Activated naive CD8-positive, alpha-beta T cell (primary cell): Measurements from ENCODE around the gene TYW1B.
"Not testable (repeated sequence)": the region's sequence is repeated elsewhere in the genome, so short reads cannot be mapped to it uniquely, and the experiment has no call there.

Source experiments
- H3K27ac Mint-ChIP-seq: one replicate; pipeline ENCODE4 v1.8.0; 2021; ENCODE audit warnings: mixed read lengths
- H3K27me3 Mint-ChIP-seq: one replicate; pipeline ENCODE4 v1.8.0; 2021; ENCODE audit warnings: mixed read lengths
- H3K36me3 Mint-ChIP-seq: one replicate; pipeline ENCODE4 v1.8.0; 2021; ENCODE audit warnings: mixed read lengths
- H3K4me1 Mint-ChIP-seq: one replicate; pipeline ENCODE4 v1.8.0; 2021; ENCODE audit warnings: low read depth, mixed read lengths
- H3K4me3 Mint-ChIP-seq: one replicate; pipeline ENCODE4 v1.8.0; 2021; ENCODE audit warnings: mild to moderate bottlenecking, mixed read lengths
- H3K9me3 Mint-ChIP-seq: one replicate; pipeline ENCODE4 v1.8.0; 2021; ENCODE audit warnings: low read depth, mixed read lengths

TYW1B gene

GRCh38 chr7:72748649-72749048 lies 79.4 kb downstream of the TYW1B start:
- peaks cover 39% of the 10 kb centered on the region for H3K36me3 Mint-ChIP-seq
- H3K4me3 Mint-ChIP-seq, H3K27me3 Mint-ChIP-seq, H3K4me1 Mint-ChIP-seq, H3K9me3 Mint-ChIP-seq, H3K27ac Mint-ChIP-seq: not testable (repeated sequence)

- H3K4me1 Mint-ChIP-seq, H3K27ac Mint-ChIP-seq, H3K27me3 Mint-ChIP-seq, H3K4me3 Mint-ChIP-seq: not testable (repeated sequence)
- Mint-ChIP-seq H3K9me3 (peaks cover 10% of the 10 kb centered on the region), H3K36me3 (peaks cover 44% of the 10 kb centered on the region)
Measured at GRCh38 chr7:72744244-72744926, 83.6 kb downstream of the TYW1B start.

GRCh38 chr7:72743801-72744200 lies 84.2 kb downstream of the TYW1B start:
- not testable (repeated sequence) for H3K27ac Mint-ChIP-seq, H3K4me1 Mint-ChIP-seq, H3K27me3 Mint-ChIP-seq, H3K4me3 Mint-ChIP-seq
- H3K9me3 Mint-ChIP-seq, result peaks cover 10% of the 10 kb centered on the region
- peaks cover 44% of the 10 kb centered on the region for H3K36me3 Mint-ChIP-seq

DNA sequence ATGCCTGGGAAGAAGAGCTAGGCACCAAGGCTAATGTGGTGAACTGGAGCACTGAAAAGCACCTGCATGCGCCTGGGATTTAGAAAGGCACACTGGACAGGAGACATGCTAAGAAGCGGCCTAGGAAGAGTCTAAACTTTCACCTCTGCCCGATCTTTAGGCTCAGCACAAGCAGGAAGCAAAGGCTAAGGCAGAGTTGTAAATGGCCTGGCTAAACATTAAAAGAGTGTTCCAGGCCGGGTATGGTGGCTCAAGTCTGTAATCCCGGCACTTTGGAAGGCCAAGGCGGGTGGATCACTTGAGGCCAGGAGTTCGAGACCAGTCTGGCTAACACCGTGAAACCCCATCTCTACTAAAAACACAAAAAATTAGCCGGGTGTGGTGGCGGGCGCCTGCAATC lies 88.3 kb downstream of the TYW1B start:
- Mint-ChIP-seq H3K36me3 (peaks cover 51% of the 10 kb centered on the region), H3K9me3 (peaks cover 17% of the 10 kb centered on the region)
- not testable (repeated sequence) for H3K4me1 Mint-ChIP-seq

DNA sequence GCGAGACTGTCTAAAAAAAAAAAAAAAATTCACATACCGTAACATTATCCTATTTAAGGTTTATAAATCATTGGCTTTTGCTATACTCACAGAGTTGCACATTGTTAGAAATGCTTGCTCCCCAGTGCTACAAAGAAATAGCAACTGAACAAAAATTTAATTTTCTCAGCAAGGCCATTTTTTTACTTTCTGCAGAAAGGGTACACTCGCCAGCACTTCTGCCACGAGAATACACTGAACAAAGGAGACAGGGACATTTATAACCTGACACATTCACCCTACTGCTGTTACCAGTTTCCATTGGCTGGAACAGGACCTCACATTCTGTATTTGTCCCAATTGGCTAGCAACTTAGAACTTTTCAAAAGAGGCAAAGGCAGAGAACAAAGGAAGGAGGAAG lies 92.1 kb downstream of the TYW1B start:
- Mint-ChIP-seq H3K36me3 (peaks cover 48% of the 10 kb centered on the region), H3K9me3 (peaks cover 26% of the 10 kb centered on the region)
- H3K27ac Mint-ChIP-seq, result not testable (repeated sequence)

More for the DNA sequence above, 88.3 kb downstream of the TYW1B start:
- H3K27ac Mint-ChIP-seq, H3K4me3 Mint-ChIP-seq, H3K27me3 Mint-ChIP-seq: not testable (repeated sequence)

GRCh38 chr7:72730815-72731214 lies 97.2 kb downstream of the TYW1B start:
- Mint-ChIP-seq H3K9me3 (peaks cover 24% of the 10 kb centered on the region), H3K36me3 (peaks cover 57% of the 10 kb centered on the region)
- not testable (repeated sequence) for H3K27ac Mint-ChIP-seq, H3K4me3 Mint-ChIP-seq, H3K27me3 Mint-ChIP-seq, H3K4me1 Mint-ChIP-seq

More for the DNA sequence above, 92.1 kb downstream of the TYW1B start:
- not testable (repeated sequence) for H3K4me1 Mint-ChIP-seq, H3K27me3 Mint-ChIP-seq, H3K4me3 Mint-ChIP-seq

GRCh38 chr7:72730384-72730783 lies 97.6 kb downstream of the TYW1B start:
- H3K4me1 Mint-ChIP-seq, H3K27me3 Mint-ChIP-seq, H3K4me3 Mint-ChIP-seq, H3K27ac Mint-ChIP-seq: not testable (repeated sequence)
- H3K36me3 Mint-ChIP-seq, result peaks cover 60% of the 10 kb centered on the region
- peaks cover 24% of the 10 kb centered on the region for H3K9me3 Mint-ChIP-seq

- H3K27ac Mint-ChIP-seq, H3K4me3 Mint-ChIP-seq: not testable (repeated sequence)
- H3K36me3 Mint-ChIP-seq, result peaks cover 53% of the 10 kb centered on the region
Measured at GRCh38 chr7:72729130-72729529, 98.9 kb downstream of the TYW1B start.

DNA sequence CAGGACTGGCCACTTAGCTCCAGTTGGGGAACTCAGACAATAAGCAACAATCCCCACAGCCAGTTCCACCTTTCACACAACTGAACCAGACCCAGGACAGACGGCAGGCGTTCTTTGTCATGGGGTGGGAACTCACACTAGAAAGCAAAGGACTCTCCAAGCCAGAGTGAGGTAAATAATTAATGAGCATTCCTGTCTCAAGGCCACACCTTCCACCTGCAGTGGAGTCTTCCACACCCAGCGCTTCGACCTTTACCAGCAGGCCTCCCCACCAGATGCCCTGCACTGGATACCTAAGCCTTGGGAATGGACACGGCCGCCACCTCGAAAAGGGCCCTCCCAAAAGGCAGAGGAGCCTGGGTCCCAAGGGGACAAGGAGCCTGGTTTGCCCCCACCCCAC lies 105.3 kb downstream of the TYW1B start:
- not testable (repeated sequence) for H3K9me3 Mint-ChIP-seq, H3K4me1 Mint-ChIP-seq, H3K27ac Mint-ChIP-seq, H3K27me3 Mint-ChIP-seq, H3K4me3 Mint-ChIP-seq
- peaks cover 26% of the 10 kb centered on the region for H3K36me3 Mint-ChIP-seq

More at GRCh38 chr7:72729130-72729529, 98.9 kb downstream of the TYW1B start:
- peaks cover 15% of the 10 kb centered on the region for H3K9me3 Mint-ChIP-seq
- not testable (repeated sequence) for H3K4me1 Mint-ChIP-seq, H3K27me3 Mint-ChIP-seq

DNA sequence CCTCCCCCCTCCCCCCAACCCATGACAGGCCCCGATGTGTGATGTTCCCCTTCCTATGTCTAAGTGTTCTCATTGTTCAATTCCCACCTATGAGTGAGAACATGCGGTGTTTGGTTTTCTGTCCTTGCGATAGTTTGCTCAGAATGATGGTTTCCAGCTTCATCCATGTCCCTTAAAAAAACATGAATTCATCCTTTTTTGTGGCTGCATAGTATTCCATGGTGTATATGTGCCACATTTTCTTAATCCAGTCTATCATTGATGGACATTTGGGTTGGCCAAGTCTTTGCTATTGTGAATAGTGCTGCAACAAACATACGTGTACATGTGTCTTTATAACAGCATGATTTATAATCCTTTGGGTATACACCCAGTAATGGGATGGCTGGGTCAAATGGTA lies 107.1 kb downstream of the TYW1B start:
- H3K36me3 Mint-ChIP-seq, result peaks cover 25% of the 10 kb centered on the region
- not testable (repeated sequence) for H3K27ac Mint-ChIP-seq, H3K9me3 Mint-ChIP-seq

DNA sequence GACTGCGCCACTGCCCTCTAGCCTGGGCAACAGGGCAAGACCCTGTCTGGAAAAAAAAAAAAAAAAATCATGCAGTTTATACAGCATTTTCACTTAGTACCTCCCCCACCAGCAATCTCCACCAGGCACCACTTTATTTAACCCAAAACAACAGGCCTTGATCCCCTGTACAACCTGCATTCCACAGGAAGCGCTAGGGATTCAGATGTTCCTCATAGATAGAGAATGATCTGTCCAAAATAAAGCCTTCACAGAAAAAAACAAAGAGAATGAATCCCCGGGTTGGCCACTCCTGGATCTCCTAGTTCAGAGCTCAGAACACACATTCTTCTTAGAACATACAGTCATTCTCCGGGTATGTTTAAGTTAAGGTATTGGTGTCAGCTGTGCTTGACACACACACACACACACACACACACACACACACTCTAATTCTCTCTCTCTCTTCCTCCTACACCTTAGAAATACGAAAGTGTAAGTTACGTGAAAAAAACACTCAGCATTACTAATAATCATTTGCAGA lies 110.7 kb downstream of the TYW1B start:
- not testable (repeated sequence) for H3K4me3 Mint-ChIP-seq, H3K9me3 Mint-ChIP-seq, H3K27me3 Mint-ChIP-seq, H3K27ac Mint-ChIP-seq, H3K4me1 Mint-ChIP-seq
- H3K36me3 Mint-ChIP-seq, result peaks cover 27% of the 10 kb centered on the region

More for the DNA sequence above, 107.1 kb downstream of the TYW1B start:
- not testable (repeated sequence) for H3K27me3 Mint-ChIP-seq, H3K4me1 Mint-ChIP-seq, H3K4me3 Mint-ChIP-seq

DNA sequence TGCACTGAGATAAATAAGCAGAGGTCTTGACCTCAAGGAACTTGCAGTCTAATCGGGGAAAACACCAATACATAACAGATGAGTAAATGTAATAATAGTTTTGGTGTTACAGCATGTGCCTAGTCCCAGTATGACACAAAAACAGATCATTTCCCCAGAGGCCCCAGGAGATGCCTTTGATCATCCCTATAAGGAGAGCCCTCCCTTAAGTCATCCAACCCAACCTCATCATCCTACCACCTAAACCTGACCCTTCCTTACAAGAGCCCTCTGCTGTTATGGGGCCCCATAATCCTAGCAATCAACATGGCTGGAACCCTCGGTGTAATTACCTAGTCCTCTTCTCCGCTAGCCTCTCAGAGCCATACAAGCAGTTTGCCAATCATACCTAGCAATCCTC lies 116.1 kb downstream of the TYW1B start:
- H3K9me3 Mint-ChIP-seq, H3K27ac Mint-ChIP-seq, H3K4me3 Mint-ChIP-seq, H3K4me1 Mint-ChIP-seq, H3K27me3 Mint-ChIP-seq: not testable (repeated sequence)
- H3K36me3 Mint-ChIP-seq, result peaks cover 27% of the 10 kb centered on the region

GRCh38 chr7:72710983-72711382 lies 117.0 kb downstream of the TYW1B start:
- Mint-ChIP-seq H3K9me3 (no peaks in the 10 kb centered on the region), H3K4me1 (no peaks in the 10 kb centered on the region), H3K4me3 (no peak overlapping the region), H3K27me3 (no peaks in the 10 kb centered on the region), H3K27ac (no peak overlapping the region), H3K36me3 (peaks cover 30% of the 10 kb centered on the region)

DNA sequence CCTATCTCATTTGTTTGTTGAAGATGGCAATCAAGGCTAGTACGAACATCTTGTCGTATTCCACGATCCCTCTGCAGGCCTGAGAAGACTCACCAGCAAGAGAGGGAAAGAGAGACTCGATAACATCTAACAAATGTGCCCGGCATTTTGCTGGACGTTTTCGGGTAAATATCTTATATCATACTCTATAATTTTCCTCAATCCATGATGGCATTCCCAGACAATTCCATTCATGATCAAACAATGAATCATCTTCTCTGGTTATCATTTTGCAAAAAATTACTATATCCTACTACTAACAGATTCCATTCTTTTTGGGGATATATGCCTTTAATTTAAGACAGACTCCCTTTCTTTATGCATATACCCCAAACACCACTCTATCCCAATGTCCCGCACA lies 118.1 kb downstream of the TYW1B start:
- no peaks in the 10 kb centered on the region for H3K4me1 Mint-ChIP-seq
- peaks cover 31% of the 10 kb centered on the region for H3K36me3 Mint-ChIP-seq
- no peak overlapping the region for H3K27ac Mint-ChIP-seq
- no peaks in the 10 kb centered on the region for H3K9me3 Mint-ChIP-seq
- no peaks in the 10 kb centered on the region for H3K27me3 Mint-ChIP-seq
- no peak overlapping the region for H3K4me3 Mint-ChIP-seq

DNA sequence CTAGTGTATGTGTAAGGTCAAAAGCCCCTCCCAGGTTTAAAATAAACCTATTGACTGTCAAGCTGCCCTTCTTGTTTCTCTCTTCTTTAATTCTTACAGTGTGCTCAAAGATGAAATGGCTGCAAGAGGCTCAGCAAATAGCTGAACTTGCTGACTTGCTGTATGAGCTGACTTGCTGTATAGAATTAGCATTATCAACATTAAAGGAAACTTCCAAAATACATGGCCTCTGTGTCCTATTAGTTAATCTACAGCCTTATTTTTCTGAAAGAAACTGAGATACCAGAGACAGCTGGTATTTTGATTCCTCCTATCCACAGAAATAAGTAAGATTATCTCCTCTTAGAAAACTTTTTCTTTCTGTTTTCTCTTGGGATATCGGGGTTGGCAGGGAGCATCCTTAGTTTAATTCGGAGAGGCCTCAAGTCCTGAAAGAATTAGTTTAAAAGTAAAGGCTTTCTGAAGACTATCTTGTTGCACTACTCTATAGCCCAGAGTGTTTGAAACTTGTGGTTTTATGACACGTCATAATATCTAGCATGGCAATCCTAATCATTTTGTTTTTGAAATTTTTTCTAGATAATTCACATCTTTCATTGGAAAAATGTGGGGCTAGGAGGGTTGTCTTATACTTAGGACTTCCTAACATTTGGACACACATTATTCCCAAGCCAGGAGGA lies 119.5 kb downstream of the TYW1B start:
- H3K4me3 Mint-ChIP-seq, H3K27ac Mint-ChIP-seq, H3K4me1 Mint-ChIP-seq, H3K27me3 Mint-ChIP-seq, H3K9me3 Mint-ChIP-seq: not testable (repeated sequence)
- H3K36me3 Mint-ChIP-seq, result peaks cover 33% of the 10 kb centered on the region

DNA sequence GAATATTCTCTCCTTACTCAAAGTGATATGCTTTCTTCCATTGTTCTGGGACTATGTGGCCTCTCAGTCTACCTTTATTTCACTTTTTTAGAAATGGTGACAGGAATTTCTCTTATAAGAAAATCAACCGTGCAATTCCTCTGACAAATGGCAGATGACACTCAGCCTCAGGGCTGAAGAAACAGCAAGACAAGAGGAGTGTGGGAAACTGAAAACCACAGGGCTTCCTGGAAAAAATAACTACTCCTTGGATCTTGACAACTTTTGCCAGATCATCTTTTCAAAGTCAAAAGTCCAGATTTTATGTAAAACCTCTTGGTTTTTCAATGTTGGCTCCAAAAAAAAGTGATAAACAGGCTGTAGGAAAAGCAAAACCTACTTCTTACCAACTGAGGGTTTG lies 121.5 kb downstream of the TYW1B start:
- Mint-ChIP-seq H3K27me3 (no peaks in the 10 kb centered on the region), H3K36me3 (peaks cover 28% of the 10 kb centered on the region), H3K27ac (no peak overlapping the region), H3K4me3 (no peak overlapping the region), H3K9me3 (no peaks in the 10 kb centered on the region), H3K4me1 (no peaks in the 10 kb centered on the region)
